ENCODE data around the gene FAM110A. TPM values are rescaled to one million over a fixed set of nuclear protein-coding genes. Genes with fewer than 3 reads are reported as not detected.
"Not testable (repeated sequence)": the region's sequence is repeated elsewhere in the genome, so short reads cannot be mapped to it uniquely, and the experiment has no call there.

The FAM110A gene
- total RNA-seq, 1 donor from 2014 or later, result 1.4 TPM

DNA sequence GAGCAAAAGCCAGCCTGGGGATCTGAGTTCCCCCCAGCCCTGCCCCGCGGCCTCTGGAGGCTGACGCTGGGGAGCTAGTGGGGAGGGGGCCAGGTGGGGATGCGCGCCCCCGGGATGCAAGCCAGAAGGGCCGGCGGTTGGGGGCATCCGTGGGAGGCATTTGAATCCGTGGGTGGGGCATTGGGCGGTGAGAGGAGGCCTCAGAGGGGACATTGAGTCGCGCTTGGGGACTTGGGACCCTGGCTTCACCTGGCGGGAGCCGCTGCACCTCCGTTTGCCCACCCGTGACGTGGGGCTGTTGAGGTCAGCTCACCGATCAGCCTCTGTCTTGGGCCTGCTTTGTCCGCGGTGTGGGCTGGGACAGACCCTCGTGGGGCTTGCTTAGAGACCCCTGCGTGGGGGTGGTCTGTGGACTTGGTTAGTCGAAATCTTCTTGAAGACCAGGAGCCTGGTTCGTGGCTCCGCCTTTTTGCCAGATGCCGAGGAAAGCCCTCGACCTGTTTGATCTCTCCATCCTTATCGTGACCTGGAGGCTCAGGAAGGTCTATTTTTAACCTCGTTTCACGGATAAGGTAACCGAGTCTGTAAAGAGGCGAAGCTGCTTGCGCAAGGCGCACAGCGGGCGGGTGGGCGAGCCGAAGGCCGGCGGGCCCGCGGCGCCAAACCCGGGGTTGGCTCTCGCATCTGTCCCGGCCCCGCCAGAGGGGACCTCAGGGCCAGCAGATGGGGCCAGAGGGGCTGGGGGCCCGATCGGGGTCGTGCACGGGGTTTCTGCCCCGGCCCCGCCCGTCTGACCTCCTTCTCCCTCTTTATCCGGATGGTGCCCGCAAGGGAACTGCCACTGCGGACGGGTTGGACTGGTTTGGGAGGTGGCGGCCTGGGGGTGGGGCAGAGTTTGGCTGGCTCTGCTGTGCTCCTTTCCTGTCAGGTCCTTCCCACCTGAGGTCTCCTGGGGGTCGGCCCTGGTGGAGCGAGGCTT is 8.3 kb downstream of the FAM110A start:
- no peak for DNase-seq (ENCODE audit: low read depth in 2 of 2)

DNA sequence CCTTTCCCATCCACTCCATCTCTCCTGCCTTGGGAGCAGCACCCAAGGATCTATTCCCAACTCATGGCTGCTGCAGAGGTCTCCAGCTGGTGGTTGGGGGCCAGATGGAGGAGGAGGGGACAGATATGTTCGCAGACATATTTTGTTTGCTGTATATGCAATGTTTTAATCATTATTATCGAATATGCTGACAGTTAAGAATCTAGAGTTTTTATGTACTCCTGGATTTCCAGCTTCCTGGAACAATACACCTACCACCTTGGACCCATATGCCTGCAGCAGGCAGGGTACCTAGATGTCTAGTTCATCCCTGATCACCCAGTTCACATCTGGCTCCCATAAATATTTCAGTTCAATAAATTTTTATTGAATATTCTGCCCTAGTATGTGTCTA is 9.0 kb downstream of the FAM110A start:
- no peak for DNase-seq (ENCODE audit: low read depth in 2 of 2)

DNA sequence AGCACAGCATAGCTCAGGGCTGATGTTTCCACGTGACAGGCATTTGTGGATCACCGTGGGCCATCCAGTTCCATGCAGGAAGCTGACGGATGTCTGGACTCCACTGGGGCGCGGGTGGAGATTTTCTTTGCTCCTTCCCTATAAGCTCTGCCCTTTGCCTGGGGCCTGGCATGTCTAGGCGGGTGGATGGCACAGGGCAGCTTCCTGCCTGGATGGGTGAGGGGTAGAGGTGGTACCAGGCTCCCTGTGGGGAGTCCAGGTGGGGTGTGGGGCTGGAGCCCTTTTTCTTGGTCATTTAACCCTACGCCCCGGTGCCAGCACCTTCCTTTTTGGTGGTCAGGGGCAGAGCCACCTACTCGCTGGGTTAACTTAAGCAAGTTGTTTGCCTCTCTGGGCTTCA is 10.4 kb downstream of the FAM110A start:
- no peak for DNase-seq (ENCODE audit: low read depth in 2 of 2)

DNA sequence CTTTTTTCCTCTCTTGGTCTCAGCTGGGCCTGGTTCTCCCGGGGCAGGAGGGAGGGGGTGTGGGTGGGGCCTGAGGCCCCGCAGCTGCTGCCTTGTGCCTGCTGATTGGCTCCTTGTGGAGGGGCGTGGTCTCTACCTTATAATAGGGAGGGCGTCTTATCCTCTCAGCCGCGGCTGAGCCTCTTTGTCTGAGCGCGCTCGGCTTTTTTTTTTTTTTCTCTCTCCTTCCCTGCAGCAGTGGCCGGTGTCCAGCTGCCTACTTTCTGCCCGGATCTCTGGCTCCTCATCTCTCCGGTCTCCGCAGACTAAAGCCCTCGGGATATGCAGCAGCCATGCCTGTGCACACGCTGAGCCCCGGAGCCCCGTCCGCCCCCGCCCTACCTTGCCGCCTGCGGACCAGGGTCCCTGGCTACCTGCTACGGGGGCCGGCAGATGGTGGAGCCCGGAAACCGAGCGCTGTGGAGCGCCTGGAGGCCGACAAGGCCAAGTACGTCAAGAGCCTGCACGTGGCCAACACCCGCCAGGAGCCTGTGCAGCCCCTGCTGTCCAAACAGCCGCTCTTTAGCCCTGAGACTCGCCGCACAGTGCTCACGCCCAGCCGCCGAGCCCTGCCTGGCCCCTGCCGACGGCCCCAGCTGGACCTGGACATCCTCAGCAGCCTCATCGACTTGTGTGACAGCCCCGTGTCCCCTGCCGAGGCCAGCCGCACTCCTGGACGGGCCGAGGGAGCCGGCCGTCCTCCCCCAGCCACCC is 11.1 kb downstream of the FAM110A start:
- peak; percentile 84 to 91 for DNase-seq (ENCODE audit: low read depth in 2 of 2)

DNA sequence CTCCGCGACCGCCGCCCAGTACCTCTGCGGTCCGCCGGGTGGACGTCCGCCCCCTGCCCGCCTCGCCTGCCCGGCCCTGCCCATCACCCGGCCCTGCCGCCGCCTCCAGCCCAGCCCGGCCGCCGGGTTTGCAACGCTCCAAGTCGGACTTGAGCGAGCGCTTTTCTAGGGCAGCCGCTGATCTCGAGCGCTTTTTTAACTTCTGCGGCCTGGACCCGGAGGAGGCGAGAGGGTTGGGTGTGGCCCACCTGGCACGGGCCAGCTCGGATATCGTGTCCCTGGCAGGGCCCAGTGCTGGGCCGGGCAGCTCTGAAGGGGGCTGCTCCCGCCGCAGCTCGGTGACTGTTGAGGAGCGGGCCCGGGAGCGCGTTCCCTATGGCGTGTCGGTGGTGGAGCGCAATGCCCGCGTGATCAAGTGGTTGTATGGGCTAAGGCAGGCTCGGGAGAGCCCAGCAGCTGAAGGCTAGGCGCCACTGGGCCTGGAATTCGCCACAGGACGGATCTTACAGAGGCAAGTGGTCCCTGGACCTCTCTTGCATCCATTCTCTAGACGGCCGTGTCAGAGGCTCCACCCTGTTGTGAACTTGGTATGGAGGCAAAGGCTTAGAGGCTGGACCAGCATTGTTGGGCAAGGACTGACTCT is 11.8 kb downstream of the FAM110A start:
- DNase-seq (ENCODE audit: low read depth in 2 of 2), result no peak

DNA sequence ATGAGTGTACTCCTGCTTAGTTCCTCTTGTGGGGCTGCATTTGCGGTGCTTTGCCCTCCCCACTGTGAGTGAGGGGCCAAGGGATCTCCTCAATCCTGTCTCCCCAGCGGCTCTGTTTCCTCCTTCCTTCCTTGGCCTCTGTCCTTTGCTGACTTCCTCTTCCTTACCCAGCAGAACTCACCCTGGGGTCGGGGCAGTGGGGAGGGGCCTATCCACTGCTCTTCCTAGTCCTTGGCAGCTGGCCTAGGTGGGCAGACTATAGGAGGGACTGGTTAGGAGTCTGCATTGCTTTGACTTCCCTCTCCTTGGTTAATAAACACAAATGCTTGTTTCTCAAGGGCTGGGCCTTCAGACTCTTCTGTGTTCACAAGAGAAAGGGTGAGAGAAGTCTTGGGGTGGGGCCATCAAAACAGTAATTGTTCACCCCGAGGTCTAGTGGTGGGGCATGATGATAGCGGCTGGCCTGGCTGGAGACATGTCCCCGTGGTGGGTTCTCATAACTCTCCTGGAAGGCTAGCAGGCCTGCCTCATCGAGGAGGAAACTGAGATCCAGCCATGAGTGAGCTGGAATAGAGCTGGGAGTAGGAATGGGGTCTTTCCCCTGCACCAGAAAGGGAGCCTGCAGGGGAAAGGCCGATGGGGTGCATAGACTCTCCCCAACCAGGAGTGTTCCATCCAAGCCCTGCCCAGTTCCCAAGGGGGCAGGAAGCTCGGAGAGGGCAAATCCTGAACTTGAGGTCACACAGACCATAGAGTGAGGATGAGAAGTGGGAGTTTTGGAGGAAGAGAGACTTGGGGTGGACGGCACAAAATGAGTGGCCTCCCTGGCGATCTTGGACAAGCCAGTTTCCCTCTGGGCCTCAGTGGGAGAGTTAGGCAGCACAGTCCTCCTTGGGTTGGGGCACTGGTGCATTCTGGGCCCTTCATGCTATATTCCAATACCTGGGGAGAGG is 12.7 kb downstream of the FAM110A start:
- no peak for DNase-seq (ENCODE audit: low read depth in 2 of 2)

DNA sequence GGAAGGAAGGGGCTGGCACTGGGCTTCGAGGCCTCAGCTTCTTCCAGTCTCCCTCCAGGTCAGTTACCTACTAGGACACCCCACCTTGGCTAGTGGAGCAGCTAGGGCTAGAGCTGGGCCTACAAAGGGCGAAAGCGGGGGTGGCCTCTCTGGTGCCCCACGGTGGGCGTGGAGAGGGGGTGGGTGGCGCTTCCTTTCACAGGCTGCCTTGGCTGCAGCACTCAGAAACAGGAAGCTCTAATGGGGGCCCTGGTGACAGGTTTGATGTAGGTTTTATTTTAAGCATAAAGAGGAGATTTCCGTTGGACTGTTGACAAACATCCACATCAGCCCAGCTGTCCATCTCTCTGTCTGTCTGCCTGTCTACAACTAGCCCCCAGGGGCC is 13.4 kb downstream of the FAM110A start:
- peak in 1 of 2 donors; percentile 39 for DNase-seq (ENCODE audit: low read depth in 2 of 2)

DNA sequence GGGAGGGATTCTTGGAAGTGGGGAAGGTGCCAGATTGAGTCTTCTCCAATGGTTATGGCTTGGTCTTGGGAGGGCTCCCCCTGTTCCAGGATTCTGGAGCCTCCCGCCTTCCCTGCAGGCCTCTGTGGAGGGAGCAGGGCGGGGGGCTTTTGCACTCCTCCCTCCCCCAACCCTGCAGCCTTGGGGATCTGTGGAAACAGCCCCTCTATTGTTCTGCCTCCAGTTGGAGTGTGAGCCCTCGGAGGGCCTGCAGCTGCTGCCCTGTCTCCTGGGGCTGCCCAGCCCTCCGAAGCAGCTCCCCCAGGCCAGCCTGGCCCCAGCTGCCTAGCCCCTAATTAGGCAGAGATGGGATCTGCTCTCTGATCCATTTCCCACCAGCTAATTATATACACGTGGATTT is 14.7 kb downstream of the FAM110A start:
- no peak for DNase-seq (ENCODE audit: low read depth in 2 of 2)

DNA sequence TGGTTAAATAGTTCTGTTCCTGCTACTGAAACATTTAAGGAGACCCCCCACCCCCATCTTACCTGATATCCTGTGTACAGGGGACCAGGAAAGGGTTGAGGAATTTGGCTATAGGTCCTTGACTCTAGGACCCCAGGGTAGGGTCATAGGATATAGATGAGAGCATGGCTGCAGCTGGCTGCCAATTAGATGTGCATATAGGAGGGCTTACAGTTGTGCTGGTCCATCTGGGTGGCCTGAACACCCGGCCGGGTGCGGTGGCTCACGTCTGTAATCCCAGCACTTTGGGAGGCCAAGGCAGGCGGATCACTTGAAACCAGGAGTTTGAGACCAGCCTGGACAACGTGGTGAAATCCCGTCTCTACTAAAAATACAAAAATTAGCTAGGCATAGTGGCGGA is 15.2 kb downstream of the FAM110A start:
- DNase-seq (ENCODE audit: low read depth in 2 of 2), result not testable (repeated sequence)

DNA sequence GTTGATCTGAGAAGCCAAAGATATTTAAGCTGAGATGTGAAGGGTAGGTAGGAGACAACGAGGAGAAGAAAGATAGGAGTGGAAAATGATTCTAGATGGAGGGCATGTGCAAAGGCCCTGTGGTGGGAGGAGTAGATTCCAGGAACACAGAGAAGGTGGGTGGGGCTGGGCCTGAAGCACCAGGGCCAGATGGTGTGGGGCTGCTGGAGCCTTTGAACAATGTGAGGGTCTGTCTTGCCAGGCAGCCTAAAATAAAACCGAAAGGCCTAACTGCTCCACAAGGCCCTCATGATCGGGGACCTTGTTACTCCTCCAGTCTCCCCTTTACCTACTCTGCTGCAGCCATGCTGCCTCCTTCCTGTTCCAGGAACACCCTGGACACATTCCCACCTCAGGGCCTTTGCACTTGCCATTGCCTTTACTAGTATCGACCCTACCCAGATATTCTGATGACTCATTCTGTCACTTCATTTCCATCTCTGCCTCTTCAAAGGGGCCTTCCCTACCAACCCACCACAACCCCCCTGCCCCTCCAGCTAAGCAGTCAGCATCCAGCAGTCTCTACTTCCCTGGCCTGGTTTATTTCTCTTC is 20.0 kb downstream of the FAM110A start:
- no peak for DNase-seq (ENCODE audit: low read depth in 2 of 2)

DNA sequence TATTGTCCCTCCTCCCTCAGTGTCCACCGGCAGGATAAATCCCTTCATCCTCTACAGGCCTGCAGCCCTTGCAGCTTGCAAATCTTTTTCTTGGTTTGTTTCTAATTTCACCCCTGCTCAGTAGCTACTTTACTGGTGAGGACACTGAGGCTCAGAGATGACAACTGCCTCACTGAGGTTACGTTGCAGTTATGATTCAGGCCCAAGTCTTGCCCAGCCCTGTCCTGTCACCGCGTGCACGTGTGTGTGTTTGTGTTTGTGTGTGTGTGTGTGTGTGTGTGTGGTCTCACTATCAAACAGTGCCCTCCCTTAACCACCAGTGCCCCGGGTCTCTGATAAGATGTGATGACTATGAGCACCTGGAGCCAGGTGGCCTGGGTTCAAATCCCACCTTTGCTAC is 21.1 kb downstream of the FAM110A start:
- DNase-seq (ENCODE audit: low read depth in 2 of 2), result no peak

DNA sequence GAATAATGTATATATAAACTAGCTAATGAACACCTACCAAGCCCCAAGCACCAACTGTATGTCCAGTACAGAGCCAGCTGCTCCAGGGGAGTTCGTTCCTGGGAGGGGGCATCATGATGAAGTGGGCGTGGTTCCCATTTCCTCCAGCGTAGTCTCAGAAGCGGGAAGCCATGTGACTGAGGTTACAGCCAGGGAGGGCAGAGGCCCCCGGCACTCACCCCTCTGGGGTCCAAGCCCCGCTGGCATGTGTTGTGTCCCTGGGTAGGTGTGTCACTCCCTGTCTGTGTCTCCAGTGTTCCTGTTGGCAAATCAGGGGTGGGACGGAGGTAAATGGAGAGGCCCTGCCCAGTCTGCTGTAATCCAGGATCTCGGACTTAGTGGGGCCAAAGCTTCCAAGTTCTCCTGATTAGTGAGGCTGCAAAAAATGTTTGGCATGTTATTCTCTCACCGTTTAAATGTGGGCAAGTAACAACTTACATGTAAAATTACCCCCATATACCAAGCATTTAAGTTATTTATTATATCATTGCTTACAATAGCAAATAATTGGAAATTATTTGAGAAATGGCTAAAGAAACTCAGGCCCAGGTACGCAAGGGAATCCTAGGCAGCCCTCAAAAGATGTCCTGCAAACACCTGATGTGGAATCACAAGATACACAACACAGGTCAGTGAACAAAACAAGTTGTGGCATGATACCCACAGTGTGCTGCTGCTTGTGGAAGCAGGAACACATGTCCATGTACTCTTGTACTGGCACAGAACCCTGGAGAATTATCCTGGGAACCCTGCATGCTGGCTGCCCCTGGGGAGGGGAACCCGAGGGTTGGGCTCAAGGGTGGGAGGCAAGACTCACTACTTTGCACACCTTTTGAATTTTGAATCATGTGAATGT is 22.2 kb downstream of the FAM110A start:
- no peak for DNase-seq (ENCODE audit: low read depth in 2 of 2)

DNA sequence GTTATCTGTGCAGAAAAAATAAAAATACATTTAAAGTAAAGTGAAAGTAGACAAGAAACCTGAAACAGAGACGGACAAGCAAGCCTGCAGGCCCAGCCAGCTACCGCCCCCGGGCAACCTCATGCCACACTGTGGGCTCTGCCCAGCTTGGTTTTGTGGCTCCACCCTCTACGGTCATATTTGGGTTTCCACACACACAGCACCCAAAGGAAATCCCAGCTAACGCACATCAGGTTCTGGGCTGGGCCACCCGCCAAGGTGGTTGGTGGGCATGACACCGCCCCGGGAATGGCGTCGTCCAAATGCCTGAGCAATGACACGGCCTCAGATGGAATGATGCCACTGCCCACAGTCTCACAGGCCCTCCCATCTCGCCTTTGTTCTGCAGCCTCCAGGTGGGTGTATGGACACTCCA is 22.9 kb downstream of the FAM110A start:
- peak; percentile 15 to 21 for DNase-seq (ENCODE audit: low read depth in 2 of 2)

DNA sequence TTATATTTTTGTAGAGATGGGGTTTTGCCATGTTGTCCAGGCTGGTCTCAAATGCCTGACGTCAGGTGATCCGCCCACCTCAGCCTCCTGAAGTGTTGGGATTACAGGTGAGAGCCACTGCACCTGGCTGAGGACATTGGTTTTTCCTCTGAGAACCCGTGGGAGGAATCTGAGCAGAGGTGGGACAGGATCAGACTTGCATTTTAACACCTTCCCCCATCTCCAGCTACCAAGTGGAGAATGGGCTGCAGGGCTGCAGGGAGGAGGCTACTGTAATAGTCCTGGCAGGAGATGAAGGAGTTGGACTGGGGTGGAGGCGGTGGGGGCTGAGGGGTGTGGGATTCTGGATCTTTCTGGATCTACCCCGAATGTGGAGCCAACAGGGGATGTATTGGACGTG is 24.5 kb downstream of the FAM110A start:
- DNase-seq (ENCODE audit: low read depth in 2 of 2), result no peak

DNA sequence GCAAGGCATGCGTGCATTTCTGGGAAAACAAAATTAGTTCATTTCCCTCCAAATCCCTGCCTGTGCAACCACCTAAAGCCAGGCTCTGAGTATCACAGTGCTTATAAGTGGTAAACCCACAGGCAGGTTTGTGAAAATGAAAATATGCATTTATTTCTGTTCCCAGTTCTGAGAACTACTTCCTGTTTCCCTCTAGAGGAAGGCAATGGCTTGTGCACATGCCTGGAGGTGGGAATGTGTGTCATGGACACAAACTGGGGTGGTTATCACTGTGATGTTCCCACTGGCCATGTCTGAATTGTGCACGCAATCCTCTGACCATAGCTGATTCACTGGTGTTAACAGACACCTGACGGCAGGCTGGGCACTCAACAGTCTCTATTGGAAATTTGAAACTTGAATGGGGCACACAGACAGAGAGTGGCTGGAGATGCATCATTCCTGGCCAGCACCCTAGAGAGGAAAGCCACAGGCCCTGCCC is 26.3 kb downstream of the FAM110A start:
- DNase-seq (ENCODE audit: low read depth in 2 of 2), result peak in 1 of 2 donors; percentile 25

DNA sequence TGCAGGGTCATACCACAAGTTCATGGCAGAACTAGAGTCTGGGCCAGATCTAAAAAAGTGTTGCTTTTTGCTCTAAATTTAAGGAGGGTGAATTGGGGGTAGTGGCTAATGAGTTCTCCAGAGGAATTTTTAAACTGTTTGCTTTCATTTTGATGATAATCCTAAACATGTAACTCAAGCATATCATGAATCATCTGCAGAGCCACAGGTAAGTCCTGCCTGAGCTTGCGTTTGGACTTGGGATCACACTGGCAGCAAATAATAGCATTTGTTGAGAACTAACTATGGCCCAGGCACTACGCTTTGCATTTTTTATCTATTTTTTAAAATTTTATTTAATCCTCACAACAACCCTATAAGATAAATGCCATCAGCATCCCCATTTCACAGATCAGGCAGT is 27.4 kb downstream of the FAM110A start:
- DNase-seq (ENCODE audit: low read depth in 2 of 2), result no peak

DNA sequence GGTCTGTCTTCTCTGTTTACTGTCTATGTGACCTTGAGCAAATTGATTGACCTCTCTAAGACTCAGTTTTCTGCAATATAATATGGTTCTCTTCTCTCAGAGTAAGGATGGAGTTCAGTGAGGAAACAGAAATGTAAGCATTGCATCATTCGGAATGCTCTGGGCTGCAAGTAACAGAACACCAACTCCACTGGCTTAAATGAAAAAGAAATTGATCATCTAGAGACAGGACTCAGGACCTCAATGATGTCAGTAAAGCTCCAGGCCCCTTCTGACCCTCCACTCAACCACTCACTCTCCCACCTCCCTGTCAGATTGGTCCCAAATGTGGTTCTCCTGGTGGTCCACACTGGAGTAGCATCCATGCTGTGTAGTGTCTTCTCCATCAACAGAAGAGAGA is 31.9 kb downstream of the FAM110A start:
- DNase-seq (ENCODE audit: low read depth in 2 of 2), result no peak

DNA sequence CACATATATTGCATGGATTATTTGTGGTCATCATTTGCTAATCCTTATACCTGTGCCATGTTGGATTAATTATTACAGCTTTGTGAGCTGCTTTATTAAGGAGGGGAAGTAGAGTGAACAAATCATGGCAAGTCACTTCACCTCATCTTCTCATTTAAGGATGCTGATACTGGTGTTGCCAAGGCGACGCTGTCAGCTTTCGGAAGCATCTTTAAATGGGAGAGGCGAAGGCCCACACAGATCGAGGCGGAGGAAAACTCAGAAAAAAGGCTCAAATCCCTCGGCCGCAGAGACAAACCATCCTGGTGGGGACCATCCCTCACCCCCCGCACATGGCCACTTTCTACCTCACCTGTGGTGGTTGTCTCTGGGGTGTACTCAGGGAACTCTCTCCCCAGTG is 34.8 kb downstream of the FAM110A start:
- DNase-seq (ENCODE audit: low read depth in 2 of 2), result no peak

DNA sequence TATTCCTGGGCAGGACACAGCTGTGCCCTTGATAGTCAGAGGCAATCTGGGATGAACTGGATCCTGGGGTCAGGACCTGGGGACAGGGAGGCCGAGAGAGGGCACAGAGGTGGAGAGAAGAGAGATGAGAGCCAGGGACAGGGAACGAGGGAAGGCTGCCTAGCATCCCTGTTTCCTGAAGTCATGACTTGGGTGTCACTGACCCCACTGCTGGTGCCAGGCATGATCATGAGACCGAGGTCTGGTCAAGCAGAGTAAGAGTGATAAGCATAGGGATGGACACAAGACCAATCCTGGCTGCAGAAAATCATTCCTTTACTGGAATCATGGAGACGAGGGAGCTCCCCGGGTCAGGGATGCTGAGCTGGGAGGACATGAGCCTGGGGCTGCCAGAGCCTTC is 36.1 kb downstream of the FAM110A start:
- DNase-seq (ENCODE audit: low read depth in 2 of 2), result no peak
